Hematopoietic multipotent progenitor cell treated with erythropoietin and hydrocortisone succinate and interleukin-3 and kit ligand, for 17 days (in vitro differentiated cells): ENCODE data around the gene EXTL1.

Source experiments
- DNase-seq: peaks from one replicate; pipeline ENCODE4 v3.0.0-alpha.2; 2015; ENCODE audit warnings: low spot score

EXTL1 gene

GRCh38 chr1:26044414-26044813, 22.8 kb downstream of the EXTL1 start:
- DNase-seq: no peak

- no peak for DNase-seq
Observed at GRCh38 chr1:26044971-26045721, 23.6 kb downstream of the EXTL1 start.

- DNase-seq: no peak
Observed at GRCh38 chr1:26045722-26046245, 24.2 kb downstream of the EXTL1 start, which contains the start of gene SLC30A2. Gene SLC30A2 (minus strand): TSS chr1:26046118. CDS start chr1:26045896, 222 bp downstream.

GRCh38 chr1:26046246-26047095, 24.9 kb downstream of the EXTL1 start:
- DNase-seq: no peak

- no peak for DNase-seq
Observed at GRCh38 chr1:26047278-26047874, 25.8 kb downstream of the EXTL1 start.

GRCh38 chr1:26049531-26050247, 28.1 kb downstream of the EXTL1 start:
- no peak for DNase-seq

- no peak for DNase-seq
Observed at GRCh38 chr1:26050248-26050640, 28.7 kb downstream of the EXTL1 start.

- DNase-seq: no peak
Observed at GRCh38 chr1:26053718-26054560, 32.4 kb downstream of the EXTL1 start.

GRCh38 chr1:26055041-26055440, 33.5 kb downstream of the EXTL1 start:
- DNase-seq: no peak

GRCh38 chr1:26057189-26057588, 35.6 kb downstream of the EXTL1 start:
- no peak for DNase-seq

- no peak for DNase-seq
Observed at GRCh38 chr1:26058052-26058595, 36.5 kb downstream of the EXTL1 start.

- DNase-seq: no peak
Observed at GRCh38 chr1:26059906-26060305, 38.3 kb downstream of the EXTL1 start.

GRCh38 chr1:26060832-26061574, 39.4 kb downstream of the EXTL1 start:
- DNase-seq: no peak

GRCh38 chr1:26064553-26064952, 43.0 kb downstream of the EXTL1 start:
- no peak for DNase-seq

- no peak for DNase-seq
Observed at GRCh38 chr1:26066160-26066559, 44.6 kb downstream of the EXTL1 start.

GRCh38 chr1:26066857-26067256, 45.3 kb downstream of the EXTL1 start:
- DNase-seq: no peak

- DNase-seq: no peak
Observed at GRCh38 chr1:26067432-26067911, 45.9 kb downstream of the EXTL1 start, which contains the start of gene TRIM63. Gene TRIM63 (minus strand): TSS chr1:26067630. CDS start chr1:26067494, 136 bp downstream.

- DNase-seq: no peak
Observed at GRCh38 chr1:26069941-26070295, 48.3 kb downstream of the EXTL1 start.

GRCh38 chr1:26070296-26070962, 48.9 kb downstream of the EXTL1 start:
- DNase-seq: peak; percentile 17
